Neural progenitor cell (in vitro differentiated cells): ENCODE results near the gene PKN1. TPM values are rescaled to one million over a fixed set of nuclear protein-coding genes. Genes with fewer than 3 reads are reported as not detected.

Source experiments
- DNase-seq: peaks from one replicate; pipeline ENCODE4 v3.0.0-alpha.2; 2016; ENCODE audit warnings: low spot score
- H2AFZ ChIP-seq: fragments of 200-600 bp; sonication (generic); replicated peaks from 2 replicates; pipeline ENCODE4 v1.6.1; 2016; ENCODE audit warnings: antibody characterized with exemption
- H3F3A ChIP-seq: fragments of 200-600 bp; sonication (generic); 2 replicates; pipeline ENCODE4 v1.6.1; 2016; ENCODE audit warnings: antibody characterized with exemption, low read depth
- H3K27ac ChIP-seq: fragments of 200-600 bp; sonication (generic); 2 replicates; pipeline ENCODE4 v1.5.1; 2016; ENCODE audit warnings: mild to moderate bottlenecking
- H3K27me3 ChIP-seq: fragments of 200-600 bp; sonication (generic); 2 replicates; pipeline ENCODE4 v1.6.1; 2016; ENCODE audit warnings: mild to moderate bottlenecking, moderate library complexity
- H3K36me3 ChIP-seq: fragments of 200-600 bp; sonication (generic); 2 replicates; pipeline ENCODE4 v1.5.1; 2016
- H3K4me1 ChIP-seq: fragments of 200-600 bp; sonication (generic); 2 replicates; pipeline ENCODE4 v1.6.1; 2016; ENCODE audit warnings: mixed run types
- H3K4me2 ChIP-seq: fragments of 200-600 bp; sonication (generic); 2 replicates; pipeline ENCODE4 v1.6.1; 2016
- H3K4me3 ChIP-seq: fragments of 200-600 bp; sonication (generic); 2 replicates; pipeline ENCODE4 v1.5.1; 2016
- H3K79me2 ChIP-seq: fragments of 200-600 bp; sonication (generic); 2 replicates; pipeline ENCODE4 v1.6.1; 2016; ENCODE audit warnings: low read depth
- H3K9ac ChIP-seq: fragments of 200-600 bp; sonication (generic); 2 replicates; pipeline ENCODE4 v1.6.1; 2016
- H3K9me3 ChIP-seq: fragments of 200-600 bp; sonication (generic); 2 replicates; pipeline ENCODE4 v1.5.1; 2016; ENCODE audit warnings: low read depth
- H4K20me1 ChIP-seq: fragments of 200-600 bp; sonication (generic); 2 replicates; pipeline ENCODE4 v1.6.1; 2016; ENCODE audit warnings: low read depth
- H3K27ac Mint-ChIP-seq: 3 replicates; pipeline ENCODE4 v1.8.0; 2021; ENCODE audit warnings: mixed read lengths
- H3K27me3 Mint-ChIP-seq: 2 replicates; pipeline ENCODE4 v1.8.0; 2022; ENCODE audit warnings: low read depth, mild to moderate bottlenecking, inconsistent platforms, moderate library complexity, mixed read lengths; ENCODE audit not compliant: insufficient read depth
- H3K36me3 Mint-ChIP-seq: 3 replicates; pipeline ENCODE4 v1.8.0; 2021; ENCODE audit warnings: mixed read lengths
- H3K4me1 Mint-ChIP-seq: 3 replicates; pipeline ENCODE4 v1.8.0; 2021; ENCODE audit warnings: mixed read lengths
- H3K4me3 Mint-ChIP-seq: 3 replicates; pipeline ENCODE4 v1.8.0; 2021; ENCODE audit warnings: mild to moderate bottlenecking, moderate library complexity, mixed read lengths
- H3K9me3 Mint-ChIP-seq: 3 replicates; pipeline ENCODE4 v1.8.0; 2020; ENCODE audit warnings: mixed read lengths
- EZH2 ChIP-seq: fragments of 200-600 bp; sonication (generic); IDR thresholded peaks from 2 replicates; pipeline ENCODE4 v1.6.1; 2017; ENCODE audit warnings: antibody characterized with exemption, mild to moderate bottlenecking, moderate library complexity
- EZH2phosphoT487 ChIP-seq: fragments of 200-600 bp; sonication (generic); IDR thresholded peaks from 2 replicates; pipeline ENCODE4 v1.6.1; 2017; ENCODE audit warnings: antibody characterized with exemption
- total RNA-seq: library from RNA; depleted of rRNA; stranded (reverse); fragments of >200 nt; gene quantifications from 2 replicates; pipeline ENCODE4 v1.2.3, GENCODE V29; 2015; ENCODE audit warnings: low replicate concordance
- TF ChIP-seq, protein P1 (sequence below): fragments of 200-600 bp; sonication (generic); IDR thresholded peaks from 2 replicates; pipeline ENCODE4 v1.5.1; 2017; ENCODE audit warnings: antibody characterized with exemption, mild to moderate bottlenecking

Gene PKN1
- total RNA-seq, 1 donor from 2014 or later, result 29.0 TPM

DNA sequence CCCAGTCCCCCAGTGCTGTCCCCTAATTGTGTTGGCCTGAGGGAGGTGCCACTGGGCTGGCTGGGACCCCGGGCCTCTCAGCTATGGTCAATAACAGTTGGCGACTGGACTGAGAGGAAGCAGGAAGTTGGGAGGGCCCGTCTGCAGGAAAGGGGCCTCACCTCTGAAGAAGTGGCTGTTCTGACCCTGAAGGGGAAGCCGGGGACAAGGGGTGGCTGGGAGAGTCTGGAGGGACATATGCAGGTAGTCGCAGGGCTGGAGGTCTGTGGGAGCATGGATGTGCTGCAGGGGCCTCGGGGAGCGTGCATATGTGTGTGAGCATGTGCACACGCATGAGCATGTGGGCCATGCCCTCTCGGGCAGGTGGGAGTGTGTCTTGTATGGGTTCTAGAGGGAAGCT is 5.9 kb downstream of the PKN1 start:
- Histone ChIP-seq H3K27ac (no peak overlapping the region), H3K9me3 (no peaks in the 10 kb centered on the region), H3K9ac (no peak overlapping the region), H2AFZ (no peak overlapping the region), H3K36me3 (no peaks in the 10 kb centered on the region), H3K79me2 (peaks cover 40% of the 10 kb centered on the region), H4K20me1 (peaks cover 33% of the 10 kb centered on the region), H3K4me1 (peaks cover 7% of the 10 kb centered on the region), H3K4me2 (no peak overlapping the region), H3F3A (peaks cover 19% of the 10 kb centered on the region), H3K27me3 (no peaks in the 10 kb centered on the region), H3K4me3 (no peak overlapping the region)
- no peak for TF ChIP-seq EZH2phosphoT487
- no peak overlapping the region for H3K4me3 Mint-ChIP-seq
- H3K4me1 Mint-ChIP-seq, result peaks cover 15% of the 10 kb centered on the region
- no peak for DNase-seq
- H3K27ac Mint-ChIP-seq, result no peak overlapping the region
- H3K27me3 Mint-ChIP-seq, result no peaks in the 10 kb centered on the region
- H3K9me3 Mint-ChIP-seq, result no peaks in the 10 kb centered on the region
- H3K36me3 Mint-ChIP-seq, result peaks cover 12% of the 10 kb centered on the region

DNA sequence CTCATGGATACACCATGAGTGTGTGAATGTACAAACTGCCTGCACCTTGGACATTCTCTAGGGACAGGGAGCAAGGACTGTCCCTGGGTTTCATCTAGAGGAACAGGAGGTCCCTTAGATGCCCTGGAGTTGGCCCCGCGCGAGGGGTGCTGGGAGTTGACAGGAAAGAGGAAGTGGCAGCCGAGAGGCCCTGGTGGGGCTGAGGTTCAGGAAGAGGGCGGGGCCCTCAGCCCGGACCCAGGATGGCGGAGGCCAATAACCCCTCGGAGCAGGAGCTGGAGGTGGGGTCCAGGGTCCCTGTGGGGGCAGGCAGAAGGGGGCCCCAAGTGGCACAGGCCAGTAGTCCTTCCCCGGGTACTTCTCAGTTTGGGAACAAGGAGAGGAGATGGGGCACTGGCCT is 6.9 kb downstream of the PKN1 start:
- peaks cover 11% of the 10 kb centered on the region for H3F3A ChIP-seq
- H3K4me1 ChIP-seq, result no peaks in the 10 kb centered on the region
- no peak overlapping the region for H2AFZ ChIP-seq
- peaks cover 33% of the 10 kb centered on the region for H3K79me2 ChIP-seq
- Mint-ChIP-seq H3K9me3 (no peaks in the 10 kb centered on the region), H3K4me1 (peaks cover 8% of the 10 kb centered on the region), H3K27me3 (no peaks in the 10 kb centered on the region), H3K27ac (peak overlapping the region; percentile 50), H3K36me3 (peaks cover 16% of the 10 kb centered on the region), H3K4me3 (no peak overlapping the region)
- peaks cover 23% of the 10 kb centered on the region for H4K20me1 ChIP-seq
- H3K27ac ChIP-seq, result no peak overlapping the region
- no peak overlapping the region for H3K4me3 ChIP-seq
- H3K27me3 ChIP-seq, result no peaks in the 10 kb centered on the region
- no peaks in the 10 kb centered on the region for H3K9me3 ChIP-seq
- no peak overlapping the region for H3K9ac ChIP-seq
- H3K36me3 ChIP-seq, result no peaks in the 10 kb centered on the region
- no peak overlapping the region for H3K4me2 ChIP-seq
- no peak for DNase-seq
- TF ChIP-seq EZH2 (no peak), EZH2phosphoT487 (no peak)
- TF ChIP-seq, protein P1, sequence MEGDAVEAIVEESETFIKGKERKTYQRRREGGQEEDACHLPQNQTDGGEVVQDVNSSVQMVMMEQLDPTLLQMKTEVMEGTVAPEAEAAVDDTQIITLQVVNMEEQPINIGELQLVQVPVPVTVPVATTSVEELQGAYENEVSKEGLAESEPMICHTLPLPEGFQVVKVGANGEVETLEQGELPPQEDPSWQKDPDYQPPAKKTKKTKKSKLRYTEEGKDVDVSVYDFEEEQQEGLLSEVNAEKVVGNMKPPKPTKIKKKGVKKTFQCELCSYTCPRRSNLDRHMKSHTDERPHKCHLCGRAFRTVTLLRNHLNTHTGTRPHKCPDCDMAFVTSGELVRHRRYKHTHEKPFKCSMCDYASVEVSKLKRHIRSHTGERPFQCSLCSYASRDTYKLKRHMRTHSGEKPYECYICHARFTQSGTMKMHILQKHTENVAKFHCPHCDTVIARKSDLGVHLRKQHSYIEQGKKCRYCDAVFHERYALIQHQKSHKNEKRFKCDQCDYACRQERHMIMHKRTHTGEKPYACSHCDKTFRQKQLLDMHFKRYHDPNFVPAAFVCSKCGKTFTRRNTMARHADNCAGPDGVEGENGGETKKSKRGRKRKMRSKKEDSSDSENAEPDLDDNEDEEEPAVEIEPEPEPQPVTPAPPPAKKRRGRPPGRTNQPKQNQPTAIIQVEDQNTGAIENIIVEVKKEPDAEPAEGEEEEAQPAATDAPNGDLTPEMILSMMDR, result no peak

DNA sequence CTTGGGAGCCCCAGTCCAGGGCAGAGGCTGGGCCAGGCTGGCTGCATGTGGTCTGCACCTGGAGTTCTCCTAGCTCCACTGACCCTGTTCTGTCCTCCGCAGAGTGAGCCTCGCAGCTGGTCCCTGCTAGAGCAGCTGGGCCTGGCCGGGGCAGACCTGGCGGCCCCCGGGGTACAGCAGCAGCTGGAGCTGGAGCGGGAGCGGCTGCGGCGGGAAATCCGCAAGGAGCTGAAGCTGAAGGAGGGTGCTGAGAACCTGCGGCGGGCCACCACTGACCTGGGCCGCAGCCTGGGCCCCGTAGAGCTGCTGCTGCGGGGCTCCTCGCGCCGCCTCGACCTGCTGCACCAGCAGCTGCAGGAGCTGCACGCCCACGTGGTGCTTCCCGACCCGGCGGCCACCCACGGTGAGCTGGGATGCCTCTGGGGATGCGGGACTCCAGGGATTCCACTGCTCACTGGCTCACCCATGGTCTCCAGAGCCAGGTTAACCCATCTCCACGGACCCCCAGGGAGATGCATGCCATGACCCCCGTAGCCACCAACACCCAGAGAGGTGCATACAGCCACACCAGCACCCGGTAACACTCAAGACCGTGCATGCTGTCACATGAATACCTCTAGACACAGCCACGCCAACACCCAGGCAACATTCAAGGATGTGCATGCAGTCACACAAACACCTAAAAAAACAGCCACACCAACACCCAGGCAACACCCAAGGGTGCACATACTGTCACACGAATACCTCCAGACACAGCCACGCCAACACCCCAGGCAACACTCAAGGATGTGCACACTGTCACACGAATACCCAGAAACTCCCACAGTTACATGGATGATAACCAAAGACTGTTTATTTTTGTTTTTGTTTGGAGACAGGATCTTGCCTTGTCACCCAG is 8.2 kb downstream of the PKN1 start:
- Histone ChIP-seq H3K36me3 (no peaks in the 10 kb centered on the region), H3K27me3 (no peaks in the 10 kb centered on the region), H3K4me2 (no peak overlapping the region), H3F3A (peaks cover 3% of the 10 kb centered on the region), H4K20me1 (peaks cover 19% of the 10 kb centered on the region), H3K9ac (no peak overlapping the region), H3K79me2 (peaks cover 33% of the 10 kb centered on the region), H2AFZ (no peak overlapping the region), H3K4me1 (no peaks in the 10 kb centered on the region), H3K27ac (no peak overlapping the region), H3K4me3 (no peak overlapping the region), H3K9me3 (no peaks in the 10 kb centered on the region)
- H3K27ac Mint-ChIP-seq, result peak overlapping the region; percentile 34
- H3K27me3 Mint-ChIP-seq, result no peaks in the 10 kb centered on the region
- DNase-seq, result no peak
- H3K9me3 Mint-ChIP-seq, result no peaks in the 10 kb centered on the region
- TF ChIP-seq, protein P1, result no peak
- TF ChIP-seq EZH2phosphoT487 (no peak), EZH2 (no peak)
- peaks cover 5% of the 10 kb centered on the region for H3K4me1 Mint-ChIP-seq
- no peak overlapping the region for H3K4me3 Mint-ChIP-seq
- H3K36me3 Mint-ChIP-seq, result peaks cover 19% of the 10 kb centered on the region
